Measurements from ENCODE around the gene ACOT6.
"Not testable (repeated sequence)": the region's sequence is repeated elsewhere in the genome, so short reads cannot be mapped to it uniquely, and the experiment has no call there.

Gene ACOT6

GRCh38 chr14:73599499-73599898, 12.8 kb upstream of the ACOT6 start:
- no peak for FAIRE-seq

GRCh38 chr14:73602994-73603393, 9.3 kb upstream of the ACOT6 start:
- FAIRE-seq: no peak

- FAIRE-seq: no peak
Observed at GRCh38 chr14:73606271-73606670, 6.0 kb upstream of the ACOT6 start.

GRCh38 chr14:73607241-73607640, 5.1 kb upstream of the ACOT6 start:
- no peak for FAIRE-seq

GRCh38 chr14:73610687-73611086, 1.6 kb upstream of the ACOT6 start:
- no peak for FAIRE-seq

- no peak for FAIRE-seq
Observed at GRCh38 chr14:73613046-73613383, 698 bp downstream of the ACOT6 start.

- no peak for FAIRE-seq
Observed at GRCh38 chr14:73613419-73613963, 1.2 kb downstream of the ACOT6 start.

GRCh38 chr14:73616831-73617230, 4.5 kb downstream of the ACOT6 start:
- no peak for FAIRE-seq

- FAIRE-seq: no peak
Observed at GRCh38 chr14:73619524-73619923, 7.2 kb downstream of the ACOT6 start.

- FAIRE-seq: no peak
Observed at GRCh38 chr14:73620268-73620667, 8.0 kb downstream of the ACOT6 start.

- FAIRE-seq: no peak
Observed at GRCh38 chr14:73623504-73624054, 11.3 kb downstream of the ACOT6 start.

- no peak for FAIRE-seq
Observed at GRCh38 chr14:73625706-73626105, 13.4 kb downstream of the ACOT6 start.

GRCh38 chr14:73627151-73627558, 14.8 kb downstream of the ACOT6 start:
- no peak for FAIRE-seq

GRCh38 chr14:73630009-73630780, 17.9 kb downstream of the ACOT6 start:
- no peak for FAIRE-seq

- FAIRE-seq: no peak
Observed at GRCh38 chr14:73633116-73634010, 21.0 kb downstream of the ACOT6 start.

- no peak for FAIRE-seq
Observed at GRCh38 chr14:73634011-73634833, 21.9 kb downstream of the ACOT6 start.

GRCh38 chr14:73636355-73636754, 24.0 kb downstream of the ACOT6 start:
- FAIRE-seq: not testable (repeated sequence)

- FAIRE-seq: no peak
Observed at GRCh38 chr14:73637830-73638229, 25.5 kb downstream of the ACOT6 start.

GRCh38 chr14:73640796-73641365, 28.6 kb downstream of the ACOT6 start:
- no peak for FAIRE-seq

- peak; percentile 71 for FAIRE-seq
Observed at GRCh38 chr14:73644531-73645247, 32.4 kb downstream of the ACOT6 start, which contains the start of gene DNAL1. Gene DNAL1, plus strand, starts transcription at chr14:73644986. Its CDS starts 54 bp downstream, at chr14:73645040.

- no peak for FAIRE-seq
Observed at GRCh38 chr14:73645248-73645610, 32.9 kb downstream of the ACOT6 start.

All from islet of Langerhans (tissue), 1 donor.